Measurements from ENCODE around the gene FUT3.

DNA sequence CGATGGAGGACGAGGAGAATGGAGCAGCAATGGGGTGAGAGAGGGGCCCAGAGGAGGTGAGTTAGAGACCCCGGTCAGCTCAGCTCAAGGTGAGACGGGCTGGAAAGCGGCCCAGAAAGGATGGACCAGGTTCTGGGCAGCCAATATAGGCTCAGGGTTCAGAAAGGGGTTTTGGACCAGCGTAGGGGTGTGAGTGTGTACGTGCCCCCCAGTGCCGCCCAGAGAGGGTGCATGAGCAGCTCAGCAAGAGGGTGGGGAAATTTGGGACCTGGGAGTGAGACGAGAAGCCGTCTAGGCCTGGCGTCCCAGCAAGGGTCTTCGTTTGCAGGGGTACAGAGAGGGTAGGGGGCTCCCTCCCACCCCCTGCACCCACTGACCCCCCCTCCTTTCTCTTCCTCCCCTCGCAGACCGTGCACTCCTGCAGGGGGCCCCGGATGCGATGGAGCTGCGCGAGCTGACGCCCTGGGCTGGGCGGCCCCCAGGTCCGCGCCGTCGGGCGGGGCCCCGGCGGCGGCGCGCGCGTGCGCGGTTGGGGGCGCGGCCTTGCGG is 23.8 kb downstream of the FUT3 start:
- TF ChIP-seq, protein P1, sequence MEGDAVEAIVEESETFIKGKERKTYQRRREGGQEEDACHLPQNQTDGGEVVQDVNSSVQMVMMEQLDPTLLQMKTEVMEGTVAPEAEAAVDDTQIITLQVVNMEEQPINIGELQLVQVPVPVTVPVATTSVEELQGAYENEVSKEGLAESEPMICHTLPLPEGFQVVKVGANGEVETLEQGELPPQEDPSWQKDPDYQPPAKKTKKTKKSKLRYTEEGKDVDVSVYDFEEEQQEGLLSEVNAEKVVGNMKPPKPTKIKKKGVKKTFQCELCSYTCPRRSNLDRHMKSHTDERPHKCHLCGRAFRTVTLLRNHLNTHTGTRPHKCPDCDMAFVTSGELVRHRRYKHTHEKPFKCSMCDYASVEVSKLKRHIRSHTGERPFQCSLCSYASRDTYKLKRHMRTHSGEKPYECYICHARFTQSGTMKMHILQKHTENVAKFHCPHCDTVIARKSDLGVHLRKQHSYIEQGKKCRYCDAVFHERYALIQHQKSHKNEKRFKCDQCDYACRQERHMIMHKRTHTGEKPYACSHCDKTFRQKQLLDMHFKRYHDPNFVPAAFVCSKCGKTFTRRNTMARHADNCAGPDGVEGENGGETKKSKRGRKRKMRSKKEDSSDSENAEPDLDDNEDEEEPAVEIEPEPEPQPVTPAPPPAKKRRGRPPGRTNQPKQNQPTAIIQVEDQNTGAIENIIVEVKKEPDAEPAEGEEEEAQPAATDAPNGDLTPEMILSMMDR (IDR thresholded peaks at IDR 0.05; ENCODE audit: insufficient read depth, low read length, poor library complexity, severe bottlenecking): no peak
- TF ChIP-seq EZH2phosphoT487 (conservative IDR thresholded peaks at IDR 0.05; ENCODE audit: low read length): no peak

Measured in SU-DHL-6 (cell line).